Inferior parietal cortex (tissue), 1 donor: ENCODE results near the gene SYK.
"Not testable (repeated sequence)": the region's sequence is repeated elsewhere in the genome, so short reads cannot be mapped to it uniquely, and the experiment has no call there.

Experiments
- DNase-seq: peaks from one replicate; pipeline ENCODE4 v3.0.0-alpha.2; 2016; ENCODE audit errors: extremely low spot score

SYK gene

DNA sequence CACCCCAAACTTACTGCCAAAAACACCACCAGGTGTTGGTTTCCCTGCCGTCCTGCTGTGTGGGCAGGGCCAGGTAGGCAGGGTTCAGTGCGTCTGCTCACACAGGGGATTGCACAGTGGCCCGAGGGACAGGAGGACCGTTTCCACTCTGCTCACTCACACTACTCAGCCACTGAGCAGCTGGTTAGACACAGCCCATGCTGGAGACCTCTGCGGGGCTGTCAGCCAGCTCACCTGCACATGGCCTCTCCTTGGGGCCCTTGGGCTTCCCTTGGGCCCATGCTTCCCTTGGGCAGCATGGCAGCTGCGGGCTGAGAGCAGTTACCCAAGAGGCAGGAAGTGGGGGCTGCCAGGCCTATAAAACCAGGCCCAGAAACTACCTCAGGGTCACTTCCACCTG lies 79.0 kb downstream of the SYK start:
- DNase-seq, result no peak

DNA sequence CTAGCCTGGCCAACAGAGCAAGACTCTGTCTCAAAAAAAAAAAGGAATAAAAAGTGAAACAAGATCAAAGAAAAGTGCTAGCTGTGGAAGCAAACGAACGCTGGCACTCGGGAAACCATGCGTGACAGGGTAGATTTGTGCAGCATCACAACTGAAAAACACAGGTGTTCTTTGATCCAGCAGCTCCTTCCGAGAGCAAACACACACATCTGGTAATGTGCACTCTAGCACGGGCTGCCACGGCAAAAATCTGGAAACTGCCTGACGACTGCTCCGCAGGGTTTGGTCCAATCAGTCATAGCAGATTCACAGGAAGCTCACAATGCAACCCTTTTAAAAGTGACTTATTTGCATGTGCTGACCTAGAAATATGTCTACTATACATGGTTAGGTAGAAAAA lies 80.0 kb downstream of the SYK start:
- DNase-seq, result no peak

DNA sequence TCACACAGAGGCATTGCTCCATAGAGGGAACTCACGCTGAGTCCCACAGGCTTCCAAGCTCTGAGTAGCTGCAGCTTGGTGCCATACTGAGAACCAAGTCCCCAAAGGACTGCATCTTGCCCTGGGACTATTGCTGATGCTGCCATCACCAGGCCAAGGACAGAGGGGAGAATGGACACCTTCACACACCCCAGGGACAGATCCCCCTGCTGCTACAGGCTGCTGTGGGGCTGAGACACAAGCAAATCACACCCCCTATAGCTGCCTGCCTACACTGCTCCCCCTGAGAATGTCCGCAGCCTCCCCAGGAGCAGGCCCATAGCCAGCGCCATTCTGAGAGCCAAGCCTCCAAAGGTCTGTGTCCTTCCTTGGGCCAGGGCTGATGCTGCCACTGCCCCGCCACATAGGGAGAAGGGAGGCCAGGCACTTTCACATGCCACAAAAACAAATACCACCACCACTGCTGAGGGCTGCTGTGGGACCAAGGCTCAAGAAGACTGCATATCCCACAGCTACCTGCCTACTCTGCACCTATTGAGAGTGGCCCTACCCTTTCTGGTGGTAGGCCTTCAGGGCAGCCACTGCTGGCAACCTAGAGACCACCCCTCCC lies 81.5 kb downstream of the SYK start:
- no peak for DNase-seq

DNA sequence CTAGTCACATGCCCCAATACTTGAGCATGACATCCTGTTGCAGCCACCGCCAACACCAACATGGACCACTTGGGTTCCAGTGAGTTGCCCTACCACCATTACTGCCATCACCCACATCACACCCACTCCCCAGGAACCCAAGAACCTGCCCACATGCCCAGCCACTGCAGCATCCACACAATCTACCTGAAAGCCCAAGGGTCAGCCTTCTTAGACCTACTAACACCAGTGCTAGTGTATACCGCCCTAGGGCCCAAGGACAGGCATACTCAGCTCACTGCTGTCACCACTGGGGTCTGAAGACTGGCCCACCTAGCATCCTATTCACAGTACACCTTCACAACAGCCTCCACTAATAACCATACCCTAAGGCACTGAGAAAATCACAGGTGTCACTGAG lies 82.0 kb downstream of the SYK start:
- no peak for DNase-seq

DNA sequence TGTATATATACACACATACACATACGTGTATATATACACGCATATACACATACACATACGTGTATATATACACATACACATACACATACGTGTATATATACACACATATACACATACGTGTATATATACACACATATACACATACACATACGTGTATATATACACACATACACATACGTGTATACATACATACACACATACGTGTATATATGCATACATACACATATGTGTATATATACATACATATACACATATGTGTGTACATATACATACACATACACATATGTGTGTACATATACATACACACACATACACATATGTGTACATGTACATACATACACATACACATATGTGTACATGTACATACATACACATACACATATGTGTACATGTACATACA lies 82.6 kb downstream of the SYK start:
- no peak for DNase-seq

DNA sequence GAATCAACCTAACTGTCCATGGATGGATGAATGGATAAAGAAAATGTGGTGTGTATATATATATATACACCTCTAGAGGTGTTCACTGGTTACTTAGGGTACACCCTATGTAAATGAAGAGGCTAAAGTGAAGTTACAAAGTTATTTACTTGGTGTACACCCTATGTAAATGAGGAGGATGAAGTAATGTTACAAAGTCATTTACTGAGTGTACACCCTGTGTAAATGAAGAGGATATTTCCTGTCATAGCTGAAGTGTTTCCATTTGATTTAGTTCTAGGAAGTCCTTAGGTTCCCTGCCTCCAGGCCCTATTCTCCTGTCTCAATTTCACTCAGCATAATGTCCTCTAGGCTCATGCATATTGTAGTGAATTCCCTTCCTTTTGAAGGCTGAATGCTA lies 85.2 kb downstream of the SYK start:
- not testable (repeated sequence) for DNase-seq

DNA sequence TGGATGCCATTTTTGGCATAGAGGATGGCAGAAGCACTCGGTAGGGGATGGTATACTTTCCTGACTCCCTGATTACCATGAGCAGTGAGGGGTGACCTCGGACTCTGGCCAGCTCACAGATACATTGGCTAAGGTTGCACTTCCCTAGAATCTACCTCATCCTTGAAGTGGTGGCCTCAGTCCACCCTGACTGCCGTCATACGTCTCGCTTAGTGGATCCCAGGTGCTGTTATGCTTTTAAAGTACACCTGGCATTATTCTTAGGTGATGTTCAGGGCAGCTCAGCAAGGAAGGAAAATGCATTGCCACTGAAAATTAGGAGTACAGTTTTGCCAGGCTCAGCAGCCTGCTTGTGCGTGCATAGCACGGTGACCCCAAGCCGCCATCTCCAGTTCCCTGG lies 87.3 kb downstream of the SYK start:
- DNase-seq, result no peak

DNA sequence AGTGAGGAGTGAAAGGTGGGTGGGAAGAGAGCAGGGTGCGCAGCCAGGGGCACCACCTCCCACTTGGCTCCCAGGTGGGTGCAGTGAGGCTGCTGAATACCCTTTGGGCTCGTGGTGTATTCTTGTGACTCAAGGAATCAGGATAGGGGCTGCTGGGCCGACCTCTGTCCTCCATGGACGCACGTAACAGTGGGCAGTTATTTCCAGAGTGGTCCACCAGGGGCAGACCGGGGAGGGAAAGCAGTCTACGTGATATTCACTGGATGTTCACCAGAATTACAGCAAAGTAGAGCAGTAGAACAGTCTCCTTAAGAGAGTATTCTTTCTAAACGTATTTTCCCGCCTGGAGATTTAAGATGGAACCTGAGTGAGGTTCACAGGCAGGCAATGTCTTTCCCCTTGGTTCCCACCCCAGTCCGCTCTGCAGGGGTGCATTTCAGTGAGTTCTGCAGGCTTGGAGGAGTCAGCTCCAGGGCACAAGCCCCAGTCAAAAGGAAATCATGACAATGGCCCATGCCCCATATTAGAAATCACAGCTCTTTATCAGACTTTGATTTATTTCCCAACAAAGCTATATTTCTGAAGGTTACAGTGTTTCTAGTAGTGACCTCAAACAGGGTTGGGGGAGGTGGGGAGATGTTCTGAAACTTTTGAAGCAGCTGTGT lies 88.7 kb downstream of the SYK start:
- no peak for DNase-seq

DNA sequence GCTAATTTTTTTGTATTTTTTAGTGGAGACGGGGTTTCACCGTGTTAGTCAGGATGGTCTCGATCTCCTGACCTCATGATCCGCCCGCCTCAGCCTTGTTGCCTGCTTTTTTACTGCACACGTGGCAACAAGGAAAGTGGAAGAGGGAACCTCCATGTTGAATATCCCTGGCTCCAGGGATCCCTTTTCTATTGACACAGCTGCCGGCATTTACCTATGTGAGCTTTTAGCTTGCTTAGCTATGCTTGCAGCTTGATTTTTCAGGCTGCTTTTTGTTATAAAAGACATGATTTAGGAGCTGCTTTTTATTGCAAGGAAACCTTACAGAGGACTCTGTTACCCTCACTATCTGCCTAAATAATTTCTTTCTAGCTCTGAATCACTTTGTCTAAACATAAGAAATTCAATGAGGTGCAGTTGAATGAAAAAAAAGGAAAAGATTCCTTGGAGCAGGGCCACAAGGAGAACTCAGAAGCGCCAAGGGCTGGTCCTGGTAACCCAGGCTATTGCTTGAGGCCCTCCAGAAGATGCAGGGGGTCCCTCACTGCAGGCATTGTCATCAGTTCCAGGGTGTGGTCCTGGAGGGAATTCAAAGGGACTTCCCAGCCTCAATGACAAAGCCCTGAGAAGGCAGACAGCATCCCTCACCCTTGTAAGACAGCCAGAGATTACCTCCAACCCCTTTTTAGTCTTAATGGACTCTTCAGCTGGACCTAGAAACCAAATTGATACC lies 89.9 kb downstream of the SYK start:
- DNase-seq, result no peak

DNA sequence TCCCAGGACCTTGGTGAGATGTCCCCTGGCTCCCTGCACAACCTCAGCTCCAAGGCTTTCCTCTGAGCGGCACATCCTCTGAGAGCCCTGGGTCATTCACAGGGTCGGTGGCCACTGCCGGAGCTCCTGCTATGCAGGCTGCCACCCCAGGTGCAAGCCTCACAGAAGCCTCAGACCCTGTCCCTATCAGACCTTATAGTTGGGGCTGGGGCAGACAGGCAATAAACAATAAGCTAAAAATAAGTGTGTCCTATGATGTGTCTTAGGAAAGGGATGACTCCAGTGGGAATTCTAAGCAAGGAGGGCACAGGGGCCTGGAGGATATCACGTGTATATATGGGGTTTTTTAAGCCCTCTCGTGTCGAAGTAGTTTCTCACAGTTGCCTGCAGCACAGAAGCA lies 91.3 kb downstream of the SYK start:
- no peak for DNase-seq

DNA sequence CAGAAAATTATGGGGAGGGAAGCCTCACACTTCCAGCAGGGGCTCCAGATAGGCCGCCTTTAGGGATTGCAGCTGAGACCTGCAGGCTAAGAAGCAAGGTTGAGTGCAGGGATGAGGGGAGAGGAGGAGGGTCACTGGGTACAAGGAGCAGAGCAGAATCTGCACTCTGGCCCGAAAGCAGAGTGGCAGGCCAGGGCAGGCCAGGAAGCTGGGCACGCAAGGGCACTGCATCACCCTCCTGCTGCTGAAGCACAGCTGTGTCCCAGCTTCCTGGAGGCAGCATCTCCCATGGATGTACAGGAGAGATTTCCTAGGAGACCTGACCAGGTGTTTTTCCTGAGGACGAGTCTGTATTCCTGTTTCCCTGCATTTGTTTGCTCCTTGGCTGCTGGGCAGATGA lies 92.1 kb downstream of the SYK start:
- DNase-seq, result no peak

DNA sequence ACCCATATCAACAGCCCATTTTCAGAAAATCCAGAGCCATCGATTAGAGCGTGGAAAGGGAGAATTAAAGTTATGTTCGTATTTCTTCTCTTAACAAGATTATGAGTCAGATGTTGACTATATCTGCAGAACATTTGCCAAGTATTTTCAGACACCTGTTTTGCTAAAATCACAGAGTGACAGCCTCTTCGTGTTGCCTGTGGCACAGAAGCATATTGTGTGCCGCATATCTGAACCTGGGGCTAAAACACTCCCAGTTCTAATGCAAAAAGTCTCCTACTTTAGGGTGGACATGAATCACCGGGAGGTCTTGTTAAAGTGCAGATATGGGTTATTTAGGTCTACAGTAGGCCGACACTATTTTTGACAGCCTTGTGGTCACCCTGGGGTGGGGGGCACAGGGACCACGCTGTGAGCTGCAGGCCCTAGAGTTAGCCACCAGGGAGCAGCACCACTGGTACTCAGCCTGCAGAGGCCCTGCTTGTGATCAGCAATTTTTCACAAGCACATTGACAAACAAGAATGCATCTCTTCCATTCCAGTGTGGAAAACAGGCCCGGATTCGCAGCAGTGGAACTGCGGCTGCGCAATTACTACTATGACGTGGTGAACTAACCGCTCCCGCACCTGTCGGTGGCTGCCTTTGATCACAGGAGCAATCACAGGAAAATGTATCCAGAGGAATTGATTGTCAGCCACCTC lies 93.5 kb downstream of the SYK start:
- no peak for DNase-seq

DNA sequence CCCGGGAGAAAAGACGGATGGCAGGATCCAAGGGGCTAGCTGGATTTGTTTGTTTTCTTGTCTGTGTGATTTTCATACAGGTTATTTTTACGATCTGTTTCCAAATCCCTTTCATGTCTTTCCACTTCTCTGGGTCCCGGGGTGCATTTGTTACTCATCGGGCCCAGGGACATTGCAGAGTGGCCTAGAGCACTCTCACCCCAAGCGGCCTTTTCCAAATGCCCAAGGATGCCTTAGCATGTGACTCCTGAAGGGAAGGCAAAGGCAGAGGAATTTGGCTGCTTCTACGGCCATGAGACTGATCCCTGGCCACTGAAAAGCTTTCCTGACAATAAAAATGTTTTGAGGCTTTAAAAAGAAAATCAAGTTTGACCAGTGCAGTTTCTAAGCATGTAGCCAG lies 94.2 kb downstream of the SYK start:
- no peak for DNase-seq

DNA sequence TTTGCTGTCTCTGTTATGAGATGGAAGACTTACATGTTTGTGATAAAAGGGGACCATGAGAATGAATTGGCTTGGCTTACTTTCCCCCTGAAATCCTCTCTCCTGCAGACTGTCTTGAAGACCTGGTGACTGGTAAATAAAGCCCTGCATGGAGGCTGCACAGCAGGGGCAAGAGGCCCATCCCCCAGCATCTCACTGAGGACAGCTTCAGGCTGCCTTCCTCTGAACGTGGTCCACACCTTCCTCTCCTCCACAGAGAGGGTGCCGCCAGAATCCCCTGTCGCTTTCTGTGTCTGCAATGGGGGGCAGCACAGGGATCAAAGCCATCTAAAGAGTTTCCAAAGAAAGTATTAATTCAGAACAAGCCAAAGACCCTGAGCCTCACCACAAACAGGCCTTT lies 94.6 kb downstream of the SYK start:
- DNase-seq, result no peak

DNA sequence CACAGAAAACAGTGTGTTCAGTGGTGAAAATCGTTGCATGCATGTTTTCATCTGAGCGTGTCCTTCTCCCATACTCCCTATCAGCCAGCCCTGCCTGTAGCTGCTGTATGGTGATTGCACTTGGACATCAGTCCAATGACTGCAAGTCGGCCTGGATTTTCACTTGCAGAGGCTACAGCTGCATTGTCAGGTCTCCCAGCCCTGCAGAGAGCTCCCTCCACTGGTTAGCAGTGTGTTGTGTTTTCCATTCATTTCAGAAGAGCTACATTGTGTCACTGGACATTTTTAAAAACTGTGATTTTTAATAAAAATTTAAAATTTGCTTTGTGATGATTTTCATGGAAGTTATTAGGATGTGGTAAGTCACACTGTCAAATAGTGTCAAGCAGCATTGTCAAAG lies 96.6 kb downstream of the SYK start:
- no peak for DNase-seq

DNA sequence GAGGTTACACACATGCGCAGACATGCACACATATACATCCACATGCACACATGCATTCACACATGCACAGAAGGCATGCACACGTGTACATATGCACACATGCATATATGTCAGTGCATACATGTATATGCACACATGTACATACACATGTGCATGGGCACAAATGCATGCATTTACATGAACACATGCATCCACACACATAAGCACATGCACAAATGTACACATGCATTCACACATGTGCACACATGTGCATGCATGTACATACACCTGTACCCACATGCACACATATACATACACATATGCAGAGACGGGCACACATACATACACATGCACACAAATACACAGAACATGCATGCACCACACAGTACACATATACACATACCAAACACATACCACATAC lies 97.7 kb downstream of the SYK start:
- DNase-seq, result no peak

DNA sequence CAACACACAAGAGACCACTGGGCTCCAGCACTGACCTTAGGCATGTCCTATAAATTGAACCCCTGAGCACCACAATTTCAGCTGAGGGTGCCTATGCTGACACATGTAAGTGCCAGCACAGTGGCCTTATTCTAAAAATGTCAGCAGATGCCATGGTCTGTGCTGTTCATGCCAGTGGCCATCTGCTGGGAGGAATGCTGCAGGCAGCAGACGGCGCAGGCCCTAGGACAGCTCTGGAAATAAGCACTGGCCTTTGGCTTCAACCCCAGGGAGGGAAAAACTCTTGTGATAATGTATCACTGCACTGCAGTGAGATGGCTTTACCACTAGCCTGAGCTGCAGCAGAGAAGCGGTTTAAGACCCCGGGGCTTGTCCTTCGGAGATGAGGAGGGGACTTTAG lies 98.5 kb downstream of the SYK start:
- DNase-seq, result no peak

DNA sequence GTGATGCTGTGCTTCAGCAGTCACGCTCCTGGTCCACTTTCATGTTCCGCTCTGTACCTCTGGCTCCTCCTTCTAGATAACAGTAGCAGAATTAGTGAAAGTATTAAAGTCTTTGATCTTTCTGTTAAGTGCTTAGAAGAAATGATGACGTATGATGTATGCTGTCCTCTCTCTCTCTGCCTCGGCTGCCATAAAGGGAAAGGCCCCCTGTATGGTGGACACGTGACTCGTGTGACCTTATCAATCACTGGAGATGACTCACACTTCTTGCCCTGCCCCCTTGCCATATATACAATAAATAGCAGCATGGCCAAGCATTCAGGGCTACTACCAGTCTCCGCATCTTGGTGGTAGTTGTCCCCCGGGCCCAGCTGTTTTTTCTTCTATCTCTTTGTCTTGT lies 100.3 kb downstream of the SYK start:
- no peak for DNase-seq

DNA sequence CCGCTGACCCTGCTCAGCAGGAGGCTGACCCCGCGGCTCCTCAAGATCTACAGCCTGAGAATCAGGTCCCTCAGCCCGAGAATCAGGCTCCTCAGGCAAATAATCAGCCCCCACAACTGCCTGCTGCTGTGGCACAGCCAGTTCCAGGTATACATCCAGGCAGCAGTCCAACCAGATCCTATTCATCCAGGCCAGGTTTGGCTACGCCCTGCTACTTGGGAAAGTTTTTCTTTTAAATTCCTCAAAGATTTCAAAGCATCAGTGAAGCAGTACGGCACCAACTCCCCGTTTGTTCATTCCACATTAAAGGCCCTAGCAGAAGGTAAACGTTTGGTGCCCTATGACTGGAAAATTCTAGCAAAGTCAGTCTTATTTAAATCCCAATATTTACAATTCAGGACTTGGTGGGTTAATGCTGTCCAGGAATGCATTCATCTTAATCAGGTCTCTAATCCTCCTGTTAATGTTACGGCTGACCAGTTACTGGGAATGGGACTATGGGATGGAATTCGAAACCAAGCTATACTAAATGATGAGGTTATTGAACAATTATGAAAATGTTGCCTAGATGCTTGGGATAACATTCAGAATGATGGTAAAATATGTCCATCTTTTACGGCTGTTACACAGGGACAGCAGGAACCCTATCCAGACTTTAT lies 102.3 kb downstream of the SYK start:
- no peak for DNase-seq

DNA sequence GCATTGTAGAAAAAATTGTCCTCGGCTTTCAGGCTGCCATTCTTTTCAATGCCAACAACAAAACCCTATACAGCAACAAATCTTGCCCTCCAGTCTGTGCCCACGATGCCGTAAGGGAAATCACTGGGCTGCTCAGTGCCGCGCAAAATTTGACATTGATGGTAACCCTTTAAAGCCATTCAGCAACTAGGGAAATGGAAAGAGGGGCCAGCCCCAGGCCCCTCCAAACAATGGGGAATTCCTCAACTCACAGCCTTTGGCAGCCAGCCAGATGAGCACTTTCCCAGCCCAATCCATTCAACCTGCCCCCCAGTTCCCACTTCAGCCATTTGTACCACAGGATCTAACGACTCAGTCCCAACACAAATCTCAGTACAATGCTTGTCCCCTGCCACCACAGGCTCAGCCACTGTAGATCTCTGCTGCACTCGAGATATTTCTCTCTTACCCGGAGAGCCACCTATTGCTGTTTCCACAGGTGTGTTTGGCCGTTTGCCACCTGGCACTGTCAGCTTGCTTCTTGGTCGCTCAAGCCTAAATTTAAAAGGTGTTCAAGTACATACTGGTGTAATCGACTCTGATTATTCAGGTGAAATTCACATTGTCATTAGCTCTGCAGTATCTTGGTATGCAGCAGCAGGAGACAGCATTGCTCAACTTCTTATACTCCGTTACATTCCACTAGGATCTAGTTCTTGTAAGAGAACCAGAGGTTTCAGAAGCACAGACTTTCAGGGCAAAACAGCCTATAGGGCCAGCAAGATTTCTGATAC lies 103.3 kb downstream of the SYK start:
- DNase-seq, result no peak

DNA sequence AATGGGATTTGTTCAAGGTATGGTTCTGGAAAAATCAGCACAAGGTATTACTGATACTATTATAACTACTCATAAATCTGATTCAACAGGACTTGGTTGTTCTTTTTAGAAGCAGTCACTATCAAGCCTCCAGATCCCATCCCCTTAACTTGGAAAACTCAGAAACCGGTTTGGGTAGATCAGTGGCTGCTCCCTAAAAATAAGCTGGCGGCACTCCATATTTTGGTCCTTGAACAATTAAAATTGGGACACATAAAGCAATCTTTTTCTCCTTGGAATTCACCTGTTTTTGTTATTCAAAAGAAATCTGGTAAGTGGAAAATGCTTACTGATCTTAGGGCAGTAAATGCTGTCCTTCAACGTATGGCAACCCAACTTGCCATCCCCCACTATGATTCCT lies 104.2 kb downstream of the SYK start:
- no peak for DNase-seq
